ENCODE data around the gene TEKT3. TPM values are rescaled to one million over a fixed set of nuclear protein-coding genes. Genes with fewer than 3 reads are reported as not detected.

TEKT3 gene
- 2.1 TPM for polyA plus RNA-seq (ENCODE audit: insufficient read length)
- long read RNA-seq, donor 1, result 0 reads
- long read RNA-seq, donor 2, result 0 reads
- long read RNA-seq, donor 3, result 0 reads
- long read RNA-seq, donor 4, result 0 reads
- long read RNA-seq, donor 5, result 0 reads
- long read RNA-seq, donor 6, result 0 reads
- long read RNA-seq, donor 7, result 0 reads
- long read RNA-seq, donor 8, result 0 reads

GRCh38 chr17:15341385-15341849, at the start of gene TEKT3:
Gene TEKT3, minus strand, starts transcription at chr17:15341597. Its CDS starts 10,012 bp downstream, at chr17:15331585.
- peak; percentile 86 for DNase-seq

- no peak for DNase-seq
Measured at GRCh38 chr17:15388356-15389041, 47.1 kb upstream of the TEKT3 start.

DNA sequence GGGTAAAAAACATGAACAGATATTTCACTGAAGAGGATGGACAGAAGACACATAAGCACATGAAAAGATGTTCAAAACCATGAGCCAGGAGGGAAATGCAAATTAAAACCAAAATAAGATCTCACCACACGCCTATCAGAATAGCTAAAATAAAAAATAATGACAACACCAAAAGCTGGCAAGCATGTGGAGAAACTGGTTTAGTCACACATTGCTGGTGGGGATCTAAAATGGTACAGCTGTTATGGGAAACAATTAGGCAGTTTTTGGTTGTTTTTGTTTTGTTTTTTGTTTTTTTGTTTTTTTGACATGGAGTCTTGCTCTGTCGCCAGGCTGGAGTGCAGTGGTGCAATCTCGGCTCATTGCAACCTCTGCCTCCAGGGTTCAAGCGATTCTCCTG, 44.7 kb upstream of the TEKT3 start:
- no peak for DNase-seq

GRCh38 chr17:15385305-15385704, 43.9 kb upstream of the TEKT3 start:
- DNase-seq, result no peak

DNA sequence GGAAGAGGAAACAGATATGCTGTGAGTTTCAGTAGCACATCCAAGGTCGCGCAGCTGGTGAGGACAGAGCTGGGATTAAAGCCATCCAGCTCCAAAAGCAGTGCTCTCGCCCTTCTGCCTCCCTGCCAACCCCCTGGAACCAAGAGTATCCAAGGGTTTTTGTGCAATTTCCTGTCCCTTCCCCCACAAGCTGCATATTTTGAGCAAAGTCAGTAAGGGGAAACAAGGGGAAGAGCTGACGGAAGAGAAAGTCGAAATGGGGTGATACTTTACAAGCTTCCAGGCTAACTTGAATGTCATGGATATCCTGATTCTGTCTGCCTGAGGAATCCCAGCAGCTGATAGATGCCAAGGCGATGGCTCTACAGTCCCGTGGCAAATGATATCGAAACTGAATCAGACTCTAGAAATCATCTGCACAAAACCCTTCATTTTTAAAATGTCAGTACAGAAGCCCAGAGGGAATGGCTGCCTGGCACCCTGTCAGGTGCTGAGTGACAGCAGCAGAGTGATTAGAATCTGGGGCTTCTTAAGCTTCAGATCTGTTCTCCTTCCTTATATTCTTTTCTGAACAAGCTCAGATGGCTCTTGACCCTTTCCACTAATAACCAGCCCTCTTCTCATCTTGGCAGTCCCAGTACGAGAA, 42.9 kb upstream of the TEKT3 start:
- DNase-seq, result no peak

- no peak for DNase-seq
Measured at GRCh38 chr17:15382914-15383313, 41.5 kb upstream of the TEKT3 start.

GRCh38 chr17:15381707-15382106, 40.3 kb upstream of the TEKT3 start:
- DNase-seq, result no peak

DNA sequence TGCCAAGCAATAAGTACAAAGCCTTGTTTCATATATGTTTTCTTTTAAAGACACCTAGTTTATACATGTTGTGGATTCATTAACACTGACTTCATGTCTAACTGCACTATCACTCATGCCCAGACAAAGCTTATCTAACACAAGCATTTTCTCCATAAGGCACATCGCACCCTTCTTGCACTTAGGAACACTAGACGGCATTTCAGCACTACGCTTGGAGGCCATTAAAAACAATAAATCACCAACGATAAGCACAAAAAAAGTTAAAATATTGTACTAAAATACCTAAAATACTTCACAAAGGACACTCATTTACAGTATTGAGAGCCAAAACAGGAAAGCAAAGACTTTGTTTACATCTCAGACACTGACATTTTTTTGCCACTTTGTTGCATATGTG, 39.0 kb upstream of the TEKT3 start:
- no peak for DNase-seq

- no peak for DNase-seq
Measured at GRCh38 chr17:15379659-15380058, 38.3 kb upstream of the TEKT3 start.

DNA sequence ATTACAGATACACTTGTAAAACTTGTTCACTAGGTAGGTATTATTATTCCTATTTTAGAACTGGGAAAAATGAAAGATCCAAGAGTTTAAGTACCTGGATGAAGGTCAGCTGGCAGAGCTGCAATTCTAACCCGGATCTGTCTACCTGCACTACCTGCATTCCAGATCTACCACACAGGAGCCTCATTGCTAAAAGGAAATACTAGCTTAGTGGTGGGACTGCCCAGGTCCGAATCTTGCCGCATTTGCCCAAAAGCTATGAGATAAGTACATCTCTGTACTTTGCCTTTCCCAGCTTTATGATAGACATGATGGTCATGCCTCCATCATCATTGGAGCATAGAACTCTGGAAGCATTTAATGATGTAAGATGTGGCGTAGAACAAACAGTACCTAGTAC, 36.8 kb upstream of the TEKT3 start:
- DNase-seq, result no peak

DNA sequence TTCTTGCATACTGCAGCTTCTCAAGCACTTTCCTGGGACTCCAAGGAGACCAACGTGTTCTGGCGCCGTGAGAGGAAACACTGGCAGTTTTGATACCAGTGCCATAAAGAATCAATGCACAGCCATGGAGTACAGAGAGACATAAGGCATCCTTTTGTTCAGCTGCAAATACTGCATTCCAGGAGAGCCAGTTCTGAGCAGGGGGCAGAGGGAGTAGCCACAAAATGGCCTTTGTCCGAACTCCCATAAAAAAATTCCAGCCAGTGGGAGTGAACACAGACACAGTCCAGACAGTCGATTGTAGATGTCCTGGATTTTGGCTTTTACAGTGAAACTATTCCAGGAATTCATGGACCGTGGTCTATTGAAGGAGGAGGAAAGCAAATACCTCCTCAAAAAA, 36.2 kb upstream of the TEKT3 start:
- peak; percentile 70 for DNase-seq

GRCh38 chr17:15377200-15377599, 35.8 kb upstream of the TEKT3 start:
- DNase-seq, result no peak

GRCh38 chr17:15371376-15372130, 30.2 kb upstream of the TEKT3 start:
- no peak for DNase-seq

DNA sequence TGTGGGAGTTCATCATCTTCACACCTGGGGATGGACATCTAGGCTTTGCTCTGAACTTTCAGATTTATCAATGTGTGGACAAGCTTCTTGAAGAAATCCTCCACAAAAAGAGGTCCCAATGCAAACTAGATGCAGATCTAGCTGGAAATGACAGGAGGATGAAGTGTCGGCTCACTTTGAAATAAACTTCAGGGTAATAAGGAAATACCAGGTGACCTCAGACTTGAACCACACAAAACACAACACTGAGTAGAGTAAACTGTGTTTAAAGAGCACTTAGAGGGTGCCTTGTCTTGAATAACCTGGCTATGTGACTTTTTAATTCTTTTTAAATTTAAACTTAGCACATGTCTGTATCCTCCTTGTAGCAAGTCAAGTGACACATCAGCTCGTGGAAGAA, 27.2 kb upstream of the TEKT3 start:
- DNase-seq, result no peak

DNA sequence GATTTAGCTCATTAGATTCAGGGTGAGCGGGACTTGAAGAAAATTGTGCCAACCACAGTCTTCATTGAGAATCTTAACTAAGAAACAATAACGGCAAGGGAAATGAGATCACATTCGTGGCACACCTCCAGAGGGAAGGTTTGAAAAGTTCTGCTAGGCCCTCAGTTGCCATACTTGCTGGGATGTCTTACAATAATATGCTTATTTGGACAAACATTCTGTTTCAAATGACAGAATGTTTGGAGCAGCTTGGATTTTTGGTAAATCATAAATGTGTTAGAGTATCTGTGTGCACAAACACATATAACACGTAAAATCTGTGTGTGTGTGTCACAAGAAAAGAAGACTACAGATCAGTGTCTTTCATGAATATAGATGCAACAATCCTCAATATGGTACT, 24.6 kb upstream of the TEKT3 start:
- no peak for DNase-seq

DNA sequence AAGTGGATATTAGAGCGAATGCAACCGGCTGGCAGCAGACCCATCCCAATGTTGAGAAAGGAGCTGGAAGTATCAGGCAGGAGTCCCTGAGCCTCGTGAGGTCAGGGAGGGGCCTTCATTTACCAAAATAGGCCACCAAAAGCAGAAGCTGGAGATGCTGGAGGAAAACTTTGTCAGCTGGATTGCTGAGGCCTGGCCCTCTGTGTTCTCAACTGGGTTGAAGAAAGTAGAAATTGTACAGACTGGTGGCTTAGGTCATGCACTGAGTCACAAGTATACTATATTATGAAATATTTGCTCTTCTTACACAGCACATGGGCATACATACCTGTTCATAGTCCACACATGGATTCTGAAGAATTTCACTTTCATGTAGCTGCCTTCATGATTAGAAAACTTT, 23.2 kb upstream of the TEKT3 start:
- DNase-seq, result no peak

- no peak for DNase-seq
Measured at GRCh38 chr17:15363702-15364101, 22.3 kb upstream of the TEKT3 start.

GRCh38 chr17:15361592-15361991, 20.2 kb upstream of the TEKT3 start:
- no peak for DNase-seq

- DNase-seq, result no peak
Measured at GRCh38 chr17:15361151-15361550, 19.8 kb upstream of the TEKT3 start.

- no peak for DNase-seq
Measured at GRCh38 chr17:15354256-15354655, 12.9 kb upstream of the TEKT3 start.

- no peak for DNase-seq
Measured at GRCh38 chr17:15351925-15352324, 10.5 kb upstream of the TEKT3 start.

GRCh38 chr17:15351478-15351840, 10.1 kb upstream of the TEKT3 start:
- no peak for DNase-seq

Data from left kidney (tissue), 8 donors.